Measurements from ENCODE around the gene TMCO1. TPM values are rescaled to one million over a fixed set of nuclear protein-coding genes. Genes with fewer than 3 reads are reported as not detected.
"Not testable (repeated sequence)": the region's sequence is repeated elsewhere in the genome, so short reads cannot be mapped to it uniquely, and the experiment has no call there.

The TMCO1 gene
- total and polyA plus RNA-seq, 12 donors, result 33.4 to 280 (median 120) TPM

DNA sequence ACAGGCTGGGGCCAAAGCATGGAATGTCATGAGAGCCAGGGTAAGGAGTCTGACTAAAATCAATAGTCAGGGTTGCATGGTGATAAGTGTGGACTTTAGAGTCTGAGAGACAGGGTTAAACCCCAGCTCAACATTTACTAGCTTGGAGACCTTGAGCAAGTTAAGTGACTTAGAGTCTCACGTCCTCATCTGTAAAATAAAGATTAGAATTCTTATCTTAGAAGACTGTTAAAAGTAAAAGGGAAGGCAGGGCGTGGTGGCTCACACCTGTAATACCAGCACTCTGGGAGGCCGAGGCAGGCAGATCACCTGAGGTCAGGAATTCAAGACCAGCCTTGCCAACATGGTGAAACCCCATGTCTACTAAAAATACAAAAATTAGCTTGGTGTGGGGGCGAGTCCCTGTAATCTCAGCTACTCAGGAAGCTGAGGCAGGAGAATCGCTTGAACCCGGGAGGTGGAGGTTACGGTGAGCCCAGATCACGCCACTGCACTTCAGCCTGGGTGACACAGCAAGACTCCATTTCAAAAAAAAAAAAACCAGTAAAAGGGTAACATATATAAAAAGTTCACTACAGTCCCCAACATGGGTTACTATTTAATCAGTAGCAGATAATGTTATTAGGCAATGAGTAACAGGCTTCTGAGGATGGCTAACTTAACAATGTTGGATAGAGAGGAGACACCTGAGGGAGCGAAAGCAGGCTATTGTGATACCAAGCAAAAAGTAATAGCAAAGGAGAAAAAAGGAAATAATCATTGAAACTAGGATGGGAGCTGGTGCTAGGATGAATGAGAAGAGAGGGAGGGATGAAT, 20.8 kb downstream of the TMCO1 start:
- TF ChIP-seq, protein P1, sequence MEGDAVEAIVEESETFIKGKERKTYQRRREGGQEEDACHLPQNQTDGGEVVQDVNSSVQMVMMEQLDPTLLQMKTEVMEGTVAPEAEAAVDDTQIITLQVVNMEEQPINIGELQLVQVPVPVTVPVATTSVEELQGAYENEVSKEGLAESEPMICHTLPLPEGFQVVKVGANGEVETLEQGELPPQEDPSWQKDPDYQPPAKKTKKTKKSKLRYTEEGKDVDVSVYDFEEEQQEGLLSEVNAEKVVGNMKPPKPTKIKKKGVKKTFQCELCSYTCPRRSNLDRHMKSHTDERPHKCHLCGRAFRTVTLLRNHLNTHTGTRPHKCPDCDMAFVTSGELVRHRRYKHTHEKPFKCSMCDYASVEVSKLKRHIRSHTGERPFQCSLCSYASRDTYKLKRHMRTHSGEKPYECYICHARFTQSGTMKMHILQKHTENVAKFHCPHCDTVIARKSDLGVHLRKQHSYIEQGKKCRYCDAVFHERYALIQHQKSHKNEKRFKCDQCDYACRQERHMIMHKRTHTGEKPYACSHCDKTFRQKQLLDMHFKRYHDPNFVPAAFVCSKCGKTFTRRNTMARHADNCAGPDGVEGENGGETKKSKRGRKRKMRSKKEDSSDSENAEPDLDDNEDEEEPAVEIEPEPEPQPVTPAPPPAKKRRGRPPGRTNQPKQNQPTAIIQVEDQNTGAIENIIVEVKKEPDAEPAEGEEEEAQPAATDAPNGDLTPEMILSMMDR (IDR thresholded peaks at IDR 0.05), result no peak
- no peak for TF ChIP-seq POLR2A (IDR thresholded peaks at IDR 0.05)
- 86 to 93% (median 90%) methylated on average over 9 of the region's 9 CpGs for WGBS, 4 donors
- Histone ChIP-seq H3K27ac (no peak overlapping the region), H3K4me1 (replicated peaks in 1 of 2) (no peaks in the 10 kb centered on the region), H3K9me3 (replicated peaks in 1 of 3) (no peaks in the 10 kb centered on the region), H3K27me3 (no peaks in the 10 kb centered on the region), H3K36me3 (replicated peaks in 1 of 2) (peaks cover 0 to 27% of the 10 kb centered on the region in 2 donors), H3K4me3 (no peak overlapping the region)
- intact Hi-C loops (cut with DNase I), result no loop called here
- no peak for DNase-seq

DNA sequence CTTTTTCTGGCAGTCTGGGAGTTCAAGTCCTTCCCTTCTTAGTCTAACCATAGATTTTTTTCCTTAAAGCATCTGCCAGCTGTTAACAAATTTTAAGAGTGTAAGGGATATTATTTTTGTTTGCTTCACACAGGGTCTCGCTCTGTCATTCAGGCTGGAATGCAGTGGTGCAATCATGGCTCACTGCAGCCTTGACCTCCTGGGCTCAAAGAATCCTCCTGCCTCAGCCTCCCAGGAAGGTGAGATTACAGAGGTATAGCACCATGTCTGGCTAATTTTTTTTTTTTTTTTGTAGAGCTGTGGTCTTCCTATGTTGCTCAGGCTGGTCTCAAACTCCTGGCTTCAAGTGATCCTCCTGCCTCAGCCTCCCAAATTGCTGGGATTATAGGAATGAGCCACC, 23.8 kb downstream of the TMCO1 start:
- H3K27ac ChIP-seq; H3K9me3 ChIP-seq (replicated peaks in 1 of 3); H3K4me3 ChIP-seq; DNase-seq; H3K4me1 ChIP-seq (replicated peaks in 1 of 2); H3K27me3 ChIP-seq; intact Hi-C loops (cut with DNase I): not testable (repeated sequence)
- peaks cover 0 to 50% of the 10 kb centered on the region in 2 donors for H3K36me3 ChIP-seq (replicated peaks in 1 of 2)
- 94 to 100% (median 95%) methylated on average over 1 of the region's 1 CpG for WGBS, 4 donors

DNA sequence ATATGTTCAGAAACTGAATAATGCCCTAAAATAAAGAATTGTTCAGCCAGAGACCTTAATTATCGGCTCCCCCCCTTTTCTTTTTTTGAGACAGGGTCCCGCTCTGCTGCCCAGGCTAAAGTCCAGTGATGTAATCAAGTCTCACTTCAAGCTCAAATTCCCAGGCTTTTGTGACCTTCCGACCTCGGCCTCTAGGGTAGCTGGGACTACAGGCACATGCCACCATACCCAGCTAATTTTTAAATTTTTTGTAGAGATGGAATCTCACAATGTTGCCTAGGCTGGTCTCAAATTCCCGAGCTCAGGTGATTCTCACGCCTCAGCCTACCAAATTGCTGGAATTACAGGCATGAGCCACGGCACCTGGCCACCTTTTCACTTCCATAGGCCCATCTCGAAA, 26.5 kb downstream of the TMCO1 start:
- WGBS, 4 donors, result 93 to 97% (median 96%) methylated on average over 8 of the region's 8 CpGs
- peaks cover 0 to 51% of the 10 kb centered on the region in 2 donors for H3K36me3 ChIP-seq (replicated peaks in 1 of 2)
- no peaks in the 10 kb centered on the region for H3K27me3 ChIP-seq
- no peak overlapping the region for H3K4me3 ChIP-seq
- H3K4me1 ChIP-seq (replicated peaks in 1 of 2), result no peaks in the 10 kb centered on the region
- intact Hi-C loops (cut with DNase I), result no loop called here
- TF ChIP-seq, protein P1 (IDR thresholded peaks at IDR 0.05), result no peak
- no peak for TF ChIP-seq POLR2A (IDR thresholded peaks at IDR 0.05)
- DNase-seq, result no peak
- no peak overlapping the region for H3K27ac ChIP-seq
- H3K9me3 ChIP-seq (replicated peaks in 1 of 3), result no peaks in the 10 kb centered on the region

DNA sequence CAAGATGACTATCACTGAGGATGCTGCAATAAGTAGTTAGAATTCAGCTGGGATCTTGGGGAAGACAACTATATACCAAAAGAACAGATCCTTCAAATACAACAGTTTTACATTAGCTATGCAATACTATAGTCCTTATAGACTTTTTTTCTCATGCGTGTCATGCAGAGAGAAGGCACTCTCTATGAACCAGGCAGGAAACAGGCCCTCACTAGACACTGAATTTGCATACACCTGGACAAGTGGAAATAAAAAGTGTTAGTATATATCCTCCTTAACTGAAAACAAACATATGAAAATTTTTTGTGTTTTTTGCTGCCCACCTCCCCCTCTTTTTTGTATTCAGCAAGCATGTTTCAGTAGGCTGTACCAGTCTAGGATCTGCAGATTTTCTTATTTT, 29.9 kb downstream of the TMCO1 start:
- no peak for TF ChIP-seq POLR2A (IDR thresholded peaks at IDR 0.05)
- TF ChIP-seq, protein P1 (IDR thresholded peaks at IDR 0.05), result no peak
- intact Hi-C loops (cut with DNase I), result no loop called here
- peaks cover 0 to 43% of the 10 kb centered on the region in 2 donors for H3K36me3 ChIP-seq (replicated peaks in 1 of 2)
- H3K9me3 ChIP-seq (replicated peaks in 1 of 3), result no peaks in the 10 kb centered on the region
- no peaks in the 10 kb centered on the region for H3K4me1 ChIP-seq (replicated peaks in 1 of 2)
- no peak overlapping the region for H3K4me3 ChIP-seq
- no peak overlapping the region for H3K27ac ChIP-seq
- no peaks in the 10 kb centered on the region for H3K27me3 ChIP-seq
- no peak for DNase-seq
- 91 to 100% (median 97%) methylated on average over 1 of the region's 1 CpG for WGBS, 4 donors

DNA sequence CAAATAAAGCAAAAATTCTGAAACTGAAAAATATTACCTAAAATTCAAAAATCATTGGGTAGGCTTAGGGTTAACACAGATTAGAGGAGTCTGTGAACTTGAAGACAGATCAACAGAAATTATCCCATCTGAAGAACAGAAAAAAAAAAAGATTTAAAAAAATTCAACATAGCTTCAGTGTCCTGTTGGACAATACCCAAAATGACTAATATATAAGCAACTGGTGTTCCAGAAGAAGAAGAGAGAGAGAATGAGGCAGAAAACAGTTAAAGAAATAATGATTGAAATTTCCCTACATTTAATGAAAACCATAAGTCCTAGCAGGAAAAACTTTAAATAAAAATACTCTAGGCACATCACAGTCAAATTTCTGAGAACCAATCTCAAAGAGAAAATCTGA, 31.5 kb downstream of the TMCO1 start:
- no peaks in the 10 kb centered on the region for H3K27me3 ChIP-seq
- TF ChIP-seq, protein P1 (IDR thresholded peaks at IDR 0.05), result no peak
- TF ChIP-seq POLR2A (IDR thresholded peaks at IDR 0.05), result no peak
- H3K27ac ChIP-seq, result no peak overlapping the region
- no peaks in the 10 kb centered on the region for H3K4me1 ChIP-seq (replicated peaks in 1 of 2)
- H3K9me3 ChIP-seq (replicated peaks in 1 of 3), result no peaks in the 10 kb centered on the region
- H3K36me3 ChIP-seq (replicated peaks in 1 of 2), result peaks cover 0 to 29% of the 10 kb centered on the region in 2 donors
- H3K4me3 ChIP-seq, result no peak overlapping the region
- DNase-seq, result no peak
- intact Hi-C loops (cut with DNase I), result no loop called here
